GM19452 (cell line): ENCODE results near the gene CHN1.

Experiments used
- ATAC-seq: cut with Tn5 transposase; IDR thresholded peaks from one replicate; pipeline ENCODE4 v1.9.1; 2021; ENCODE audit not compliant: unreplicated experiment

Gene CHN1

GRCh38 chr2:174974131-174974530 is 31.1 kb downstream of the CHN1 start:
- no peak for ATAC-seq

DNA sequence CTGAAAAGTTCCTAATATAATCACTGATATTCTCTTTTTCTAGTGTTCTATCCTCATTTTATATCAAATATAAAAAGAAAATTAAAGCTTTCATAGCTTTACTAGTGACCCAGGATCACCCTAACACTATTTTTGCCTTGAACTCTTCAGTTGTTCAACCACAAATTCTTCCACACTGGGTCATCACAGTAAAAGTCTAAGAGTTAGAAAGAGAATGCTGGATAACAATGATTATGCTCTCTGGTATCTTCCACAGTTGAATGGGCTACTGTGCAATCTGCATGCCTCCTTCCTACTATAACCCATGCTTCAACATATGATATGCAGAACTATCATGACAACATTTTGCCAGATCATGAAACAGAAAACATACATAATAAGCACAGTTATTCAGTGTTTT is 32.3 kb downstream of the CHN1 start:
- no peak for ATAC-seq

DNA sequence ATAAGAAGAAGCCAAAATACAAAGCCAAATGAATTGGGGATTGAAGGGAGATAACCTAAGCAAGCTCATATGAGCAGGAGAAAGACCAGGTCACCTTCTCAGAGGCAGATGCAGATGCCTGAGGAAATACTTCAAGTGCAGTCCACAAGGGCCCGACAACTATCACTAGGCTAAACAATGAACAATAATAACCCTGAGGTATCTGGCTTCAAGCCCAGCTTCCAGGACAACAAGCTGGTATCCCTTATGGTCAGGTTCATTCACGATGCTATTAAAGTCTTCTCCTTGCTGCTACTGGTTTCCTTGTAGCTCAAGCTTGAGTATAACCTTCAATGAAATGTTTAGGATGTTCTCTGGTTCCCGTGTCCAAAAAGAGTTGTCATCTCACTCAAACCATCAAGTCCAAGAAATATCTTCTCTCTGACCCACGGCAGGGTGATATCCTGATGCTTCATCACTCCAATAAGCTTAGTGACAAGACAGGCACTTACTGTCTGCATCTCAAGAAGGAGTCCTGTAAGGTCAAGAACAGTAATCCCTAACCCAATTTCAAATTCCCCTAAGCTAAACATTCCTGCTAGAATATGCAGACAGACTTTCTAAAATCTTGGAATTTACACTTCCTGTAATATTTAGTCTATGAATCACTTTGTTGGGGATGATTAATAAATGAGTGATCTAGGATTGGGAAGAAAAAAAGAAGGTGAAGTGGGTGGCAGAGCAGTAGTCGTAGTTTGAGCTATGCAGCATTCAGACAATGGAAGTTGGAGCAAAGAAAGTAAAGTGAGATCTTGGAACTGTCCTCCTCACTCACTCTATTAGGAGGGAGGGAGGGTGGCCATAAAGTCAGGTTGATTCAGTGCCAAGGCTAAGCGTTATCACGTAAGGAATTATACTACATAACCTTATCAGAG is 33.1 kb downstream of the CHN1 start:
- no peak for ATAC-seq

DNA sequence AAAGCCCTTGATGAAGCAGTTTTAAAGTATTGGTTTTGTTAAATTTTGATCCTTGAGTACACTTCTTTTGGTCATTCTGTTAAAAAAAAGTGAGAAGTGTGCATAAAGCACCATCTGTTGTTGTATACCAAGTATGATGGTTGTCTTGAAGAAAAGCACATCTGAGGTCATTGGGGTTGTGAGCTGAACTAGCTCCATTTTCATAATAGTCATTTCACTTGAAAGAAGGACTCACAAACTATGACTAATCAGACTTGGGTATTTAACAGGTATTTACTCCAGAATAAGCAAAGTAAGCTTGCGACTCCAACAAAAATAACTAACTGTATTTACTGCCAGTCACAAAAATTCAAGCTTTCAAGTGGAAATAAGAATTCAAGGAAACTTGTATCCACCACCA is 35.1 kb downstream of the CHN1 start:
- ATAC-seq = no peak

- no peak for ATAC-seq
Measured at GRCh38 chr2:174969091-174969734, 36.0 kb downstream of the CHN1 start.

- no peak for ATAC-seq
Measured at GRCh38 chr2:174967691-174968260, 37.4 kb downstream of the CHN1 start.

DNA sequence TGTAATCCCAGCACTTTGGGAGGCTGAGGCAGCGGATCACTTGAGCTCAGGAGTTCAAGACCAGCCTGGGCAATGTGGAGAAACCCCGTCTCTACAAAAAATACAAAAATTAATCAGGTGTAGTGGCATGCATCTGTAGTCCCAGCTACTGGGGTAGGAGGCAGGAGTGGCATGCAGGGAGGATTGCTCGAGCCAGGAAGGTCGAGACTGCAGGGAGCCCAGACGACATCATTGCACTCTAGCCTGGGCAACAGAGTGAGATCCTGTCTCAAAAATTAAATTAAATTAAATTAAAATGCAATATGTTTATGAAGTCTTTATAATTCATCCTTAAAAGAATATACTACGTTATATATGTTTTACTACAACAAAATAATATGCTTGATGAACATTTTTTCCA is 38.1 kb downstream of the CHN1 start:
- ATAC-seq = no peak

- no peak for ATAC-seq
Measured at GRCh38 chr2:174965992-174966744, 39.0 kb downstream of the CHN1 start.

GRCh38 chr2:174965551-174965950 is 39.6 kb downstream of the CHN1 start:
- ATAC-seq = no peak

GRCh38 chr2:174964404-174964803 is 40.8 kb downstream of the CHN1 start:
- ATAC-seq = no peak

DNA sequence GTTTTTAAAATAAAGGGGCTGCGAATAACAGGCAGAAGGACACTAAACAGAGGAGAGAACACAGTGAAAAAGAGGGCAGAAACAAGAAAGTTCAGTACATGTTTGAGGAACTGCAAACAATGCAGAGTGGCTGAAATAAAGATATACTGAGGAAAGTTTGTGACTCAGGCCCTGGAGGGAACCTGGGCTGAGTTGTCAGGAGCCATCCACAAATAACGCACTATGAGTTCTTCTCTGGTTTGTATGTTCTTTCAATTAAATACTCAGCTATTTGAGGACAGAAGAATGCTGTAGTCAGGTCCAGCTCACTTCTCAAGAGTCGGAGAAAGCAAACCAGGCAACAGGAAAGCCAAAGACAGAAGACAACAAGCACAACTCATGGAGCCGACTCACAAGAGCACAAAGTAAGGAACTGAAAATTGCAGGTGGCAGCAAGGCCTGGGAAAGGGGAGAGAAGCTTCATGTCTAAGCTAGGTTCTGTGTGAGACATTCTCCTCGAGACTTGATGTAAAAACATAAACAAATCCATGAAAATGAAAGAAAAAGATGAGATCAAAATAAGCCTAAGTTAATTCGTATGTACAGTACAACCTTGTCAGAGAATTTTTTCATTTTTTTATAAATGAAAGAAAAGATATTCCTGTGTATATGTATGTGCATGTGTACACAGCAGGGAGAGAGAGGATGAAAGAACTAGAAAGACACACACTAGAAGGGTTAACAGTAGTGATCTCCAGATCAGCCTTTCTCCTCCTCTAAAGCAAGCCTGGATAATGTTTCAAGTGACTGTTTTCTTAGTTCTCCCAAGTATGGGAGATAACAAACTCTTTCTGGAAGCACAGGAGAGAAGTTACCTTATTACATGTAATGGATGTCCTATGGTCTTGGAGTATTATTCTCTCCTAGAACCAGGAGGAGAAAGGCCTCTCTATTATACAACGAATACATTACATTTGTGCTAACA is 41.5 kb downstream of the CHN1 start:
- no peak for ATAC-seq

DNA sequence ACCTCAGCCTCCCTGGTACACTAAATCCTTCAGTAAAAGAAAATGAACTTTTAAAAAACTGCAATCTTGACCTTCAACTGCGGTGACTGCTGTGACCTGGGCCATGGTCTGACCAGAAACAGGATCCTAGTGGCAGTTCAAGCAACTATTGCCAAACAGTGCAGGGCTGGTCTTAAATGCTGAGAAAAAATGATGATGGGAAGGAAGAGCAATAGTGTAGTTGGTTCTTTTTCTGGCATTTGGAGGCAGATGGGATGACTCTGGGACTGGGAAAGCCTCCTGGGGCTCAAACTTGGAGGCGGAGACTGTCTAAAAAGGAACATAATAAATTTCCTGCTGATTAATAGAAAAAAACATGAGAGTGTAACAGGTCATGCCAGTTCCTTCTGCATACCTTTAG is 45.4 kb downstream of the CHN1 start:
- ATAC-seq = no peak

GRCh38 chr2:174957050-174957449 is 48.1 kb downstream of the CHN1 start:
- ATAC-seq = no peak

GRCh38 chr2:174952607-174953006 is 52.6 kb downstream of the CHN1 start:
- no peak for ATAC-seq

DNA sequence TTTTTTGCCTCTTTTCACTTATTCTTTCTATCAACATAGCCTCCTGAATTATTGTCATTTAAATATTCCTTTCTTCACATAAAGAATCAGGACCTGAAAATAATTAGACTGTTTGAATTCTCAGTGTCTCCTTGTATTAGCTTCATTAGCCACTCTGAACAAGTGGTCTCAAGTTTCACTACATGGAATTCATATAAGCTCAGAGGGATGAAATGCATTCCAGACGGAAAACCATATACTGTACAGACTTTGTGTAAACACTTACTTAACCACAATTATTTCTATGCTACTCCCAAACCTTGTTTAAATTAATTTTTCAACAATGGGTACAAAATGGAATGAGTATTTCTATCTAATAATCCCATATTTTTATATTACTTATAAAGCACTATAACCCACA is 53.4 kb downstream of the CHN1 start:
- ATAC-seq = no peak

DNA sequence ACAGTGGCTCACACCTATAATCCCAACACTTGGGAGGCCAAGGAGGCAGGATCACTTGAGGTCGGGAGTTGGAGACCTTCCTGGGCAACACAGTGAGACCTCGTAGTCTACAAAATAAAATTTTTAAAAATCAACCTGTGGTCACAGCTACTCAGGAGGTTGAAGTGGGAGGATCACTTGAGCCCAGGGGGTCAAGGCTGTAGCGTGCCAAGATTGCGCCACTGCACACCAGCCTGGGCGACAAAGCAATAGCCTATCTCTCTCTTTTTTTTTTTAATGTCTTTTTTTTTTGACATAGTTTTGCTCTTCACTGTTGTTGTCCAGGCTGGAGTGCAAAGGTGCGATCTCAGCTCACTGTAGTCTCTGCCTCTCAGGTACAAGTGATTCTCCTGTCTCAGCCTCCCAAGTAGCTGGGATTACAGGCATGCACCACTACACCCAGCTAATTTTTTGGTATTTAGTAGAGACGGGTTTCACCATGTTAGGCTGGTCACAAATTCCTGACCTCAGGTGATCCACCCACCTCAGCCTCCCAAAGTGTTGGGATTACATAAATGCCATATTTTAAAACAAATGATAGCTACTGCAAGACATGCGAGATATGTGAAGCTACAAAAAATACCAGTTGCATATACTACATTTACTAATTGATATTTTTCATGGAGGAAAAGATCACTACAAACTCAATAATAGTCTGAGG is 55.0 kb downstream of the CHN1 start:
- no peak for ATAC-seq

GRCh38 chr2:174945601-174946260 is 59.5 kb downstream of the CHN1 start:
- ATAC-seq = no peak

DNA sequence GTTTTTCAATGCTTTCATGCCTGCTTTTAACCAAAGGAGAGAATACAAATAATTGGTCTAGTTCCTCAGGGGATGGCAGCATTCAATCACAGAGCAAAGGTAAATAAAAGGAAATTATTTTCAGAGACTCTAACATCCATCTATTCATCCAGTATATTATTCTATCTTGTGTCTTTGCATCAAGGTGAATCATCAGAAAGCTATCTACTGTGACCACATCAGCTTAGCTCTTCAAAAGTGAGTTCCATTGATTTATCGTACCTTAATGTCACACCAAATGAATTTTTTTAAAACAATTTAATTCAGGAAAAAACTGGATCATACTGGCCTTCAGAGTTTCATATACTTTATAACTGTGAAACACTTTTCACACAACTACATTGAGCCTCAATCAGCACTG is 66.1 kb downstream of the CHN1 start:
- ATAC-seq = no peak

DNA sequence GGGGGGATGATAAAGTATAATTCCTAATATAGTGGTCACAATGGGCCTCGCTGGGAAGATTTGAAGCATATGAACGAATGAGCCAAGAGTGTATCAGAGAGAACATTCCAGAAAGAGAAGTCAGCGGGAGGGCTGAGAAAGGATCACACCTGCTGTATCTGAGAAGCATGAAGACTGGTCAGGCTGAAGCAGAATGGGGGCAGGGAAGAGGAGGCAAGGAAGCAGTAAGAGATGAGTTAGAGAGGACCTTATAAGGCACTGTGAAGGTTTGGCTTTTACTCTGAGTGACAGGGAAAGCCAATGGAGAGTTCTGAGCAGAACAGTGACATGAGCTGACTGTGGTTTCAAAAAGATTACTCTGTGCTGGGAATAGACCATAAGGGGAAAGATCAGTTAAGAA is 73.5 kb downstream of the CHN1 start:
- no peak for ATAC-seq
